ENCODE results near the gene ARMC2.

GRCh38 chr6:108837236-108837971, 10.8 kb upstream of the ARMC2 start:
- TF ChIP-seq CTCF (IDR thresholded peaks at IDR 0.05; ENCODE audit: insufficient read depth, low read depth, low read length) (no peak), EZH2 (IDR thresholded peaks at IDR 0.05; ENCODE audit: insufficient read depth, low read length) (no peak)
